CD4-positive, alpha-beta T cell treated with Interleukin-10 for 1 hour (primary cell): Measurements from ENCODE around the gene CYP2A6.
"Not testable (repeated sequence)": the region's sequence is repeated elsewhere in the genome, so short reads cannot be mapped to it uniquely, and the experiment has no call there.

ENCODE experiments used
- DNase-seq: peaks from one replicate; pipeline ENCODE4 v3.0.0-alpha.2; 2020

Gene CYP2A6

DNA sequence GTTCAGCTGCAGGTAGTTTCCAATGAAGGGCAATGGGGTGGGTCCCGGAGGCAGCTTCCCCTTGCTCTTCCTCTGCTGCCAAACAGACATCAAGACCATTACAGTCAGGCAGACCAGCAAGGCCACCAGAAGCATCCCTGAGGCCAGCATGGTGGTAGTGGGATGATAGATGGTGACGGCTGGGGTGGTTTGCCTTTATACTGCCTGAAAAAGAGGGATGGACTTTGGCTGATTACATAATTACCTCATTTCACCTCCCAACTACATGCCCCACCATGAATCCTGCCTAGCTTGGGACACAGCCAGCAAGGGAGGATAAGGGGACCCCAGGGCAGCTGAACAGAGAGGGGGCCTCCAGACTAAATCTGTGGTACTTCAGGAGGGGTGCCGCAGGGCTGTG lies at the start of gene CYP2A6:
TSS of gene CYP2A6 (minus strand) at position 171 of the 400 bp plus-strand sequence. CDS start at position 150, 21 bp downstream.
- DNase-seq = not testable (repeated sequence)

GRCh38 chr19:40899964-40900363 lies 49.7 kb upstream of the CYP2A6 start:
- DNase-seq = peak; percentile 19

- DNase-seq = not testable (repeated sequence)
These were observed 46.9 kb upstream of the CYP2A6 start for GRCh38 chr19:40896843-40897789.

- no peak for DNase-seq
These were observed 46.2 kb upstream of the CYP2A6 start for GRCh38 chr19:40896418-40896796.

DNA sequence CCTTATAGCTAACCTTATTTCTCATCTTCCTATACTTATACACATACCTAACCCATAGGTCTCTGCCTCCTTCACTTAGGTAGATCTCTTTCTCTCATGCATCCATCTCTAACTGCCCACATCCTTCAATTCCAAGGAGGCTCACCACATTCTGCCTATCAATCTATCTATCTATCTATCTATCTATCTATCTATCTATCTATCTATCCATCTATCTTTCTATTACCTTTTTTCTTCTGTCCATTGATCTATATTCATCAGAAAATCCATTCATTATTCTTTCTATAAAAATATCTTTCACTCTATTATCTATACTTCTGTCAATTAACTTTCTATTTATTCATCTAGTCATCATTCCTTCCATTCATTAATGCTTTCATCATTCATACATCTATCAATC lies 42.9 kb upstream of the CYP2A6 start:
- no peak for DNase-seq

DNA sequence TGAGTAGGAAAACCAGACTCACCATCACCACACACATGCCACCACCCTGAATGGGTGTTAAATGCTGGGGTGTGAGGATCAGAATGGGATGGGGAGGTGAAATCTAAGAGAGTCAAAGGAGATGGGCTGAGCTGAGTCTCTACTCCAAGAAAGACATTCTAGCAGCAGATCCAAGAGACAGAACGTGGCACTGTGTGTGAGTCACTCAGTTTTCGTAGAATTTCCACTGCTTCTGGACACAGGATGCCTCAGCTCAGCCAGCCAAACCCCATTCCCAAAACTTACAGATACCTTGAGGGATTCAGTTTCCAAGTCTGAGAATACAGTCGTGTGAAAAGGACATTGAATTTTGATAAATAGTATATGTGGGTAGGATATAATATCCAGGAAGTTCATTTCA lies 39.1 kb upstream of the CYP2A6 start:
- DNase-seq = no peak

DNA sequence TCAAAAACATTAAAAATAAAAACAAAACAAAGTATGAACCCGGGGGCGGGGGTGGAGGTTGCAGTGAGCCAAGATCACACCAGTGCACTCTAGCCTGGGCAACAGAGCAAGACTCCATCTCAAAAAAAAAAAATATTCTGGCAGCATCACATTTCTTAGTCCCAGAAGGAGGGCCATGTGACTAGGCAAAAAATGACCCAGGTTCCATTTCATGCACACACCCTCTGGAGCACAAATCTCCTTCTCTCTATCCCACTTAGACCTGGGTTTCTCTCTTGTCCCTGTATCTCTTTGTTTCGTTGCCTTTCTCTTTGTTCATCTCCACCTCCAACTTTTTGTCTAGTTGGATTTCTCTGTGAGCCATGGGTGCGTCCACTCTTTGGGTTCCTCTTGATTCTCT lies 37.9 kb upstream of the CYP2A6 start:
- no peak for DNase-seq

DNA sequence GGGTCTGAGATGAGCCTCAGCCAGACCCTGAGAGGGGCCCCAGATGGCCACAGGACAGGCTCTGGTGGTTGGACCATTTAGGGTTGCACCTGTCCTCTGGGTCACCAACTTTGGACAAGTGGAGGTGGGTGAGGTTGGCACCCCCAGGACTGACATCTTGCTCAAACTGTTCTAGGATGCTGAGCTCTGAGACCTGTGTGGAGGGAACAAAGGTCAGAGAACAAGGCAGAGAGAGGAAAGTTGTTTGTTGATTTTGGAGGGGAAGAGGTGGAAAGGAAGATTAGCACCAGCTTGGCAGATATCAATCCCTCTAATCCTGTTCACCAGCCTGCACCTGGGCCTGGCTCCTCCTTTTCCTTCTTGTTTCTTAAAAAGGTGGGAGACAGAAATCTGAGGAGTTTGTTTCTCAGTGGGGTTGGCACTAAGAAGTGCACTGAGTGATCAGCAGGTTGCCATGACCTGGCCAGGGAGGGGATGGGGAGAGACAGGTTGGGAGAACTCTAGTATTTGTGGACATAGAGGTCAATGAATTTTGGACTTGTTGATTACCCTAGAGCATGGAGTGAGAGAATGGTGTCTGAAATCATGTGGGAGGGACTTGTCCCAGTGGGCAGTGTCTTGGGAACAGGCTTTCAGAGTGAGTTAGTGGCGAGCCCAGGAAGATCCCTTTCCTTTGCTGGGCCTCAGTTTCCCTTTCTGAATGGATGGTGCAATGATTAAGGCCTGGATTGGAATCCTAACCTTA lies 34.1 kb upstream of the CYP2A6 start:
- DNase-seq = not testable (repeated sequence)

- not testable (repeated sequence) for DNase-seq
These were observed 31.8 kb upstream of the CYP2A6 start, which contains the start of gene CYP2A7 for GRCh38 chr19:40882062-40882461. TSS of gene CYP2A7 (minus strand) at chr19:40882231. CDS start at chr19:40882210, 21 bp downstream.

- DNase-seq = not testable (repeated sequence)
These were observed 29.1 kb upstream of the CYP2A6 start for GRCh38 chr19:40879349-40879748.

GRCh38 chr19:40875526-40875951 lies 25.3 kb upstream of the CYP2A6 start:
- peak; percentile 91 for DNase-seq

DNA sequence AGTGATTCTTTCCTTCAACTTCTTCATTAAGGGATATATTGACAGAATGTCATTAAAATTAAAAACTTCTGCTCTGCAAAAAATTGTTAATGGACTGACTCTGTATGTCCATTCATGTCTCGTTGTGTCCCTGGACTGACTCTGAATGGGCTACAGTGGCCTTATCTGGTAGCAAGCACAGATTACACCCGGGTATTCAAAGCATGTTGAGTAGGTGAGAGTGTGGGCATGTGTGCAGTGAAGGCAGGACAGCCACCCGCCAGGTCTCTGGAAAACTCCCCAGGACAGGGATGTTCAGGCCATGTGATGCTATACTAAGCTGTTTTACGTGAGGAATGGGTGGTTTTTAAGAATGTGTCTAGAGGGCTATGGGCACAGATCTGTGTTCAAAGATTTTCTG lies 24.6 kb upstream of the CYP2A6 start:
- not testable (repeated sequence) for DNase-seq

DNA sequence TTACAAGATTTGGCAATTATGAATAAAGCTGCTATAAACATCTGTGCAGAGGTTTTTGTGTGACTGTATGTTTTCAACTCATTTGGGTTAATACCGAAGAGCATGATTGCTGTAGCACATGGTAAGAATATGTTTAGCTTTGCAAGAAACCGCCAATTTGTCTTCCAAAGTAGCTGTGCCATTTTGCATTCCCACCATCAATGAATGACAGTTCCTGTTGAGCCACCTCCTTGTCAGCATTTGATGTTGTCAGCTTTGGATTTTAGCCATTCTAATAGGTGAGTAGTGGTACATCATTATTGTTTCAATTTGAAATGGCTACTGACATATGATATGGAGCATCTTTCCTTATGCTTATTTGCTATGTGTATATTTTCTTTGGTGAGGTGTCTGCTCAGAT lies 23.6 kb upstream of the CYP2A6 start:
- not testable (repeated sequence) for DNase-seq

- no peak for DNase-seq
These were observed 22.0 kb upstream of the CYP2A6 start for GRCh38 chr19:40872209-40872608.

GRCh38 chr19:40867701-40868100 lies 17.5 kb upstream of the CYP2A6 start:
- no peak for DNase-seq

GRCh38 chr19:40864739-40865496 lies 14.7 kb upstream of the CYP2A6 start:
- DNase-seq = not testable (repeated sequence)

DNA sequence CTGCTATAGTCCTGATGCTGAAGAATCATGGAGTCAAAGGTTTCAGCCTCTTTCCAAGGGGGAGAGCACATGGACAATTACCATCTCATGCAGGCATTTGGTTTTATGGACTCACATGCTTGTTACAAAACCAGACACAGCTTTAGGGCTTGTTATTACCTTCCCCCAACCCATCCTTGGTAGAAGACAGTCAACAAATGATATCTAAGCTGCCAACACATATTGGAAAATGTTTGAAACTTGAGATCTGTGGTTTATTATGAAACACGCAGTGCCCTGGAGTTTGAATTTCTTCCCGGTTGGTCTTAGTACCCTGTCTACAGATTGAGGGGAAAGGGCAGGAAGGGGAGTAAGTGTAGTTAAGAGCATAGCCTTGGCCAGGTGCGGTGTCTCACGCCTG lies 12.5 kb upstream of the CYP2A6 start:
- DNase-seq = no peak

DNA sequence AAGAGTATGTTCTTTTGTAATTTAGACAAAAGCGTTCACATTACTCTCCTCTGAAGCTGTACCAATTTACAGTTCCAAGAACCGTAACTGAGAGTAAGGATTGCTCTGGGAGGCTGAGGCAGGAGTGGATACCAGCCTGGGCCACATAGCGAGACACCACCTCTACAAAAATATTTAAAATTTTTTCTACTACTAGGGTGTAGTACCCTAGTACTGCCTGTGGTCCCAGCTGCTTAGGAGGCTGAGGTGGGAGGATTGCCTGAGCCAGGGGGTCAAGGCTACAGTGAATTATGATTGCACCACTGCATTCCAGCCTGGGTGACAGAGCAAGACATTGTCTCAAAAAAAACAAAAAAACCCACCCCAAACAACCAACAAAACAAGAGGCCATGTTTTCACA lies 12.1 kb upstream of the CYP2A6 start:
- no peak for DNase-seq

DNA sequence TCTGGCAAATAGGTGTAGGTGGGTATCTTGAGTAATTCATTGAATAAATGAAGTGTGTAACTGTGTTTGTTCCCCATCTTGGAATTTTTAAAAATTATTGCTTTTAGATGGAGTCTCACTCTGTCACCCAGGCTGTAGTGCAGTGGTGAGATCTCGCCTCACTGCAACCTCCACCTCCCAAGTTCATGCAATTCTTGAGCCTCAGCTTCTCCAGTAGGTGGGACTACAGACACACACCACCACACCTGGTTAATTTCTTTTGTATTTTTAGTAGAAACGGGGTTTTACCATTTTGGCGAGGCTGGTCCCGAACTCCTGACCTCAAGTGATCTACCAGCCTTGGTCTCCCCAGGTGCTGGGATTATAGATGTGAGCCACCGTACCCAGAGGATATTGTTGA lies 7.9 kb upstream of the CYP2A6 start:
- DNase-seq = no peak

DNA sequence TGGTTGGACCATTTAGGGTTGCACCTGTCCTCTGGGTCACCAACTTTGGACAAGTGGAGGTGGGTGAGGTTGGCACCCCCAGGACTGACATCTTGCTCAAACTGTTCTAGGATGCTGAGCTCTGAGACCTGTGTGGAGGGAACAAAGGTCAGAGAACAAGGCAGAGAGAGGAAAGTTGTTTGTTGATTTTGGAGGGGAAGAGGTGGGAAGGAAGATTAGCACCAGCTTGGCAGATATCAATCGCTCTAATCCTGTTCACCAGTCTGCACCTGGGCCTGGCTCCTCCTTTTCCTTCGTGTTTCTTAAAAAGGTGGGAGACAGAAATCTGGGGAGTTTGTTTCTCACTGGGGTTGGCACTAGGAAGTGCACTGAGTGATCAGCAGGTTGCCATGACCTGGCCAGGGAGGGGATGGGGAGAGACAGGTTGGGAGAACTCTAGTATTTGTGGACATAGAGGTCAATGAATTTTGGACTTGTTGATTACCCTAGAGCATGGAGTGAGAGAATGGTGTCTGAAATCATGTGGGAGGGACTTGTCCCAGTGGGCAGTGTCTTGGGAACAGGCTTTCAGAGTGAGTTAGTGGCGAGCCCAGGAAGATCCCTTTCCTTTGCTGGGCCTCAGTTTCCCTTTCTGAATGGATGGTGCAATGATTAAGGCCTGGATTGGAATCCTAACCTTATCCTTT lies 2.4 kb upstream of the CYP2A6 start:
- not testable (repeated sequence) for DNase-seq

DNA sequence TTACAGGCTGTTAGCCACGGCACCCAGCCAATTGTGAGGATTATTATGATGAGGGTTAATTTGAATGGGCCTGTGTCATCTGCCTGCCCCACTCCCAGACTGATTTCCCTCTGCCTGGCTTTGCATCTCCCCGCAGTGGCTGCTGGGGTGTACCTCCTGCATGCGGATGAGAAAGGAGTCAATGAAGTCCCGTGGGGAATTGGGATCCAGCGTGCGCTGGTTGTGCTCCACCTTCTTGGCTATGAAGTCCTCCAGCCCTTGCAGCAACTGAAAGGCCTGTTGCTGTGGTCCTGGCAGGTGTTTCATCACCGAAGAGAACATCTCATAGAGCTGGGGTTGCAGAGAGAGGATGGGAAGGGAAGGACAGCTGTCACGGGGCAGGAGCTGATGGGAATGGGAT lies 3.5 kb downstream of the CYP2A6 start:
- DNase-seq = not testable (repeated sequence)

- DNase-seq = peak; percentile 89
These were observed 6.6 kb downstream of the CYP2A6 start for GRCh38 chr19:40843653-40844052.
